22Rv1 (cell line): ENCODE data around the gene LENG8.

ENCODE experiments used
- CTCF ChIP-seq: fragments of 450-650 bp; IDR thresholded peaks from 2 replicates; pipeline ENCODE4 v1.5.1; 2017; ENCODE audit warnings: mild to moderate bottlenecking
- ZFX ChIP-seq: fragments of 450-650 bp; IDR thresholded peaks from 2 replicates; pipeline ENCODE4 v1.6.1; 2017; ENCODE audit warnings: antibody characterized with exemption, borderline replicate concordance

- TF ChIP-seq CTCF (no peak), ZFX (no peak)
Observed at GRCh38 chr19:54434112-54434872, 14.7 kb upstream of the LENG8 start.
